H1 (cell line): ENCODE results near the gene GSTA2. TPM values are rescaled to one million over a fixed set of nuclear protein-coding genes. Genes with fewer than 3 reads are reported as not detected.

ENCODE experiments used
- CTCF ChIA-PET: fragments of 300-600 bp; sonication (Branson Sonifier 250); formaldehyde crosslinking; loops from one replicate; lab custom pipeline; 2021; ENCODE audit not compliant: partially characterized antibody; lab: Charles Lee
- POLR2A ChIA-PET: fragments of 300-600 bp; sonication (Branson Sonifier 250); formaldehyde crosslinking; loops from one replicate; lab custom pipeline; 2021; ENCODE audit warnings: inconsistent platforms; ENCODE audit not compliant: partially characterized antibody; lab: Charles Lee
- DNase-seq, 2 experiments: peaks; one replicate each; pipeline versions ENCODE4 v3.0.0 to v3.0.0-alpha.2; 2010 to 2022; ENCODE audit warnings: low spot score in 2 of 2, low read depth in 1 of 2, mixed read lengths in 1 of 2
- FAIRE-seq: peaks from 2 replicates; lab custom pipeline; 2011; peaks lifted over from hg19 to GRCh38; lab: Jason Lieb, UNC
- H2AFZ ChIP-seq: 2 replicates; pipeline ENCODE4 v1.8.1; 2012; ENCODE audit warnings: low read length, inconsistent platforms
- H2AK5ac ChIP-seq: 2 replicates; pipeline ENCODE4 v1.6.1; 2013; ENCODE audit warnings: low read depth, low read length
- H2BK120ac ChIP-seq: replicated peaks from 2 replicates; pipeline ENCODE3; 2013; ENCODE audit warnings: low read depth, low read length, inconsistent platforms
- H2BK12ac ChIP-seq: 2 replicates; pipeline ENCODE4 v1.6.1; 2013; ENCODE audit warnings: low read depth, low read length
- H2BK15ac ChIP-seq: 2 replicates; pipeline ENCODE4 v1.6.1; 2013; ENCODE audit warnings: low read length
- H2BK20ac ChIP-seq: 2 replicates; pipeline ENCODE4 v1.6.1; 2013; ENCODE audit warnings: low read length
- H2BK5ac ChIP-seq: 2 replicates; pipeline ENCODE4 v1.6.1; 2013; ENCODE audit warnings: low read depth, low read length
- H3K14ac ChIP-seq: 2 replicates; pipeline ENCODE4 v1.6.1; 2013; ENCODE audit warnings: inconsistent platforms; ENCODE audit not compliant: insufficient read length
- H3K18ac ChIP-seq: 2 replicates; pipeline ENCODE4 v1.6.1; 2013; ENCODE audit warnings: low read length; ENCODE audit errors: extremely low read depth
- H3K23ac ChIP-seq: 2 replicates; pipeline ENCODE4 v1.6.1; 2013; ENCODE audit warnings: inconsistent platforms; ENCODE audit not compliant: insufficient read length
- H3K23me2 ChIP-seq: 2 replicates; pipeline ENCODE4 v1.6.1; 2013; ENCODE audit warnings: low read depth, low read length
- H3K27ac ChIP-seq: 2 replicates; pipeline ENCODE4 v1.6.1; 2011; ENCODE audit warnings: low read depth, low read length, inconsistent platforms
- H3K27me3 ChIP-seq, 4 experiments: replicated peaks in 1 of 4; 1 replicate in 1 of 4; 2 replicates in 3 of 4; pipeline versions ENCODE4 v1.6.1 to v1.8.1; 2011 to 2013; ENCODE audit warnings: low read length in 3 of 4, mild to moderate bottlenecking in 3 of 4, inconsistent platforms in 2 of 4, mixed read lengths in 2 of 4, moderate library complexity in 1 of 4; ENCODE audit not compliant: control insufficient read depth in 3 of 4, insufficient read depth in 3 of 4; ENCODE audit errors: extremely low read depth in 1 of 4
- H3K36me3 ChIP-seq, 4 experiments: 2 replicates each; pipeline versions ENCODE4 v1.6.1 to v1.8.1; 2011 to 2013; ENCODE audit warnings: mild to moderate bottlenecking in 4 of 4, low read length in 3 of 4, moderate library complexity in 2 of 4, control low read depth in 1 of 4, inconsistent platforms in 1 of 4; ENCODE audit not compliant: insufficient read depth in 4 of 4, control insufficient read depth in 2 of 4
- H3K4ac ChIP-seq: replicated peaks from 2 replicates; pipeline ENCODE3; 2013; ENCODE audit warnings: low read length, low read depth, mixed read lengths, inconsistent platforms; ENCODE audit not compliant: insufficient read length
- H3K4me1 ChIP-seq, 4 experiments: replicated peaks in 1 of 4; 1 replicate in 1 of 4; 2 replicates in 3 of 4; pipeline versions ENCODE4 v1.6.1 to v1.8.1; 2011 to 2013; ENCODE audit warnings: low read length in 3 of 4, inconsistent platforms in 2 of 4, mixed read lengths in 1 of 4; ENCODE audit not compliant: insufficient read depth in 4 of 4, control insufficient read depth in 3 of 4
- H3K4me2 ChIP-seq, 2 experiments: 2 replicates each; pipeline versions ENCODE4 v1.6.1 to v1.8.1; 2011 to 2013; ENCODE audit warnings: low read depth in 2 of 2, low read length in 2 of 2, control low read depth in 1 of 2, inconsistent platforms in 1 of 2, mild to moderate bottlenecking in 1 of 2; ENCODE audit not compliant: insufficient read depth in 1 of 2
- H3K4me3 ChIP-seq, 4 experiments: fragments of 200-600, 300-600 bp in 1 of 4; sonication (generic), shearing (Covaris generic), sonication (Bioruptor Twin) in 1 of 4; 2 replicates each; pipeline versions ENCODE4 v1.5.1 to v1.8.1; 2011 to 2016; ENCODE audit warnings: low read length in 4 of 4, low read depth in 3 of 4, control low read depth in 2 of 4, inconsistent platforms in 2 of 4, mild to moderate bottlenecking in 2 of 4, mixed read lengths in 1 of 4, moderate library complexity in 1 of 4; ENCODE audit not compliant: insufficient read depth in 2 of 4; ENCODE audit errors: extremely low read depth in 1 of 4
- H3K56ac ChIP-seq: replicated peaks from 2 replicates; pipeline ENCODE3; 2013; ENCODE audit warnings: low read depth, mild to moderate bottlenecking, mixed read lengths, low read length, inconsistent platforms; ENCODE audit not compliant: insufficient read length
- H3K79me1 ChIP-seq: 2 replicates; pipeline ENCODE4 v1.6.1; 2013; ENCODE audit warnings: low read depth, low read length, control low read depth
- H3K79me2 ChIP-seq, 2 experiments: 2 replicates each; pipeline versions ENCODE4 v1.6.1 to v1.8.1; 2012 to 2013; ENCODE audit warnings: low read length in 2 of 2, mild to moderate bottlenecking in 2 of 2, inconsistent platforms in 1 of 2; ENCODE audit not compliant: insufficient read depth in 2 of 2, control insufficient read depth in 1 of 2
- H3K9ac ChIP-seq, 4 experiments: replicated peaks in 1 of 4; 1 replicate in 1 of 4; 2 replicates in 3 of 4; pipeline versions ENCODE4 v1.6.1 to v1.8.1; 2011 to 2013; ENCODE audit warnings: low read depth in 3 of 4, low read length in 3 of 4, control low read depth in 2 of 4, mild to moderate bottlenecking in 2 of 4, moderate library complexity in 2 of 4, inconsistent platforms in 1 of 4; ENCODE audit errors: extremely low read depth in 1 of 4
- H3K9me3 ChIP-seq, 2 experiments: 2 replicates each; pipeline versions ENCODE4 v1.6.1 to v1.8.1; 2012 to 2013; ENCODE audit warnings: mild to moderate bottlenecking in 2 of 2, moderate library complexity in 2 of 2, control low read depth in 1 of 2, inconsistent platforms in 1 of 2, low read depth in 1 of 2, low read length in 1 of 2, mixed read lengths in 1 of 2; ENCODE audit not compliant: insufficient read depth in 2 of 2
- H4K20me1 ChIP-seq, 2 experiments: replicated peaks in 1 of 2; 2 replicates each; pipeline versions ENCODE3 to v1.8.1; 2011 to 2013; ENCODE audit warnings: inconsistent platforms in 2 of 2, low read length in 2 of 2, mild to moderate bottlenecking in 1 of 2; ENCODE audit not compliant: insufficient read depth in 2 of 2, control insufficient read depth in 1 of 2
- H4K5ac ChIP-seq: 2 replicates; pipeline ENCODE4 v1.6.1; 2013; ENCODE audit warnings: low read length, low read depth, mixed read lengths, inconsistent platforms; ENCODE audit not compliant: insufficient read length
- H4K8ac ChIP-seq: 2 replicates; pipeline ENCODE4 v1.8.0; 2013; ENCODE audit warnings: mild to moderate bottlenecking, moderate library complexity, low read length, inconsistent platforms; ENCODE audit not compliant: insufficient read depth; ENCODE audit errors: extremely low read depth
- H4K91ac ChIP-seq: replicated peaks from 2 replicates; pipeline ENCODE3; 2013; ENCODE audit warnings: low read length, mixed read lengths, inconsistent platforms; ENCODE audit not compliant: insufficient read length
- EGR1 ChIP-seq: IDR thresholded peaks from 2 replicates; pipeline ENCODE4 v1.6.1; 2011; ENCODE audit warnings: low read depth, low read length, borderline replicate concordance
- FOSL1 ChIP-seq: IDR thresholded peaks from 2 replicates; pipeline ENCODE4 v1.6.1; 2011; ENCODE audit warnings: mild to moderate bottlenecking, low read depth, low read length, moderate library complexity; ENCODE audit not compliant: insufficient read depth
- GABPA ChIP-seq: IDR thresholded peaks from 2 replicates; pipeline ENCODE4 v1.6.1; 2011; ENCODE audit warnings: mild to moderate bottlenecking, low read length, moderate library complexity, borderline replicate concordance; ENCODE audit not compliant: insufficient read depth
- HDAC2 ChIP-seq, 2 experiments: fragments of 300-600 bp in 1 of 2; sonication (generic) in 1 of 2; IDR thresholded peaks; 2 replicates each; pipeline ENCODE4 v1.6.1; 2011 to 2012; ENCODE audit warnings: low read depth in 2 of 2, low read length in 2 of 2, mild to moderate bottlenecking in 2 of 2, moderate library complexity in 2 of 2, borderline replicate concordance in 1 of 2, inconsistent platforms in 1 of 2
- KDM4A ChIP-seq: IDR thresholded peaks from one replicate; pipeline ENCODE4 v1.7.1; 2012; ENCODE audit warnings: low read depth, mild to moderate bottlenecking, moderate library complexity, low read length, inconsistent platforms; ENCODE audit not compliant: severe bottlenecking
- POLR2A ChIP-seq, 2 experiments: IDR thresholded peaks; 1 replicate in 1 of 2; 2 replicates in 1 of 2; pipeline ENCODE4 v1.6.1; 2011; ENCODE audit warnings: low read depth in 2 of 2, low read length in 2 of 2, mild to moderate bottlenecking in 2 of 2; ENCODE audit errors: control extremely low read depth in 1 of 2
- POLR2AphosphoS5 ChIP-seq: IDR thresholded peaks from 2 replicates; pipeline ENCODE4 v1.6.1; 2011; ENCODE audit warnings: low read depth, low read length
- RAD21 ChIP-seq, 2 experiments: IDR thresholded peaks in 1 of 2; conservative IDR thresholded peaks in 1 of 2; 2 replicates each; pipeline ENCODE4 v1.6.1; 2011; ENCODE audit warnings: low read depth in 2 of 2, low read length in 2 of 2, improper control_type of control experiment in 1 of 2, inconsistent platforms in 1 of 2, mild to moderate bottlenecking in 1 of 2, moderate library complexity in 1 of 2
- SIRT6 ChIP-seq: IDR thresholded peaks from one replicate; pipeline ENCODE4 v1.7.1; 2012; ENCODE audit warnings: low read length, inconsistent platforms
- SIX5 ChIP-seq: IDR thresholded peaks from 2 replicates; pipeline ENCODE4 v1.6.1; 2011; ENCODE audit warnings: mild to moderate bottlenecking, low read depth, low read length
- SP2 ChIP-seq: IDR thresholded peaks from 2 replicates; pipeline ENCODE4 v1.6.1; 2012; ENCODE audit warnings: mild to moderate bottlenecking, low read length, inconsistent platforms
- WGBS, 2 experiments: shearing (Covaris generic) in 1 of 2; methylation state at CpG; one replicate each; pipeline versions ENCODE4 v1.1.6 to v1.1.7; 2013 to 2015; ENCODE audit warnings: low lambda C conversion rate in 2 of 2, mixed read lengths in 2 of 2, inconsistent platforms in 1 of 2, low coverage in 1 of 2, missing lambda C conversion rate in 1 of 2; ENCODE audit not compliant: insufficient replicate concordance in 2 of 2, insufficient coverage in 1 of 2, insufficient read length in 1 of 2; ENCODE audit errors: extremely low coverage in 1 of 2, missing lambda C conversion rate in 1 of 2; 5-methylcytosine and 5-hydroxymethylcytosine counted together
- polyA plus RNA-seq, 7 experiments: library from polyadenylated mRNA; depleted of rRNA in 3 of 7; stranded (reverse) in 5 of 7; unstranded in 2 of 7; fragments of >200 nt in 5 of 7; fragments of 200-250 nt in 2 of 7; gene quantifications; 1 replicate in 5 of 7; 2 replicates in 1 of 7; 4 replicates in 1 of 7; pipeline versions ENCODE4 v1.2.1 to v1.2.3, GENCODE V29; 2011 to 2013; ENCODE audit warnings: missing spikeins in 2 of 7, mixed read lengths in 2 of 7
- total RNA-seq: library from RNA; stranded (reverse); fragmentation: NEBNext Ultra II Directional; extraction: Animal tissue kit (Norgen Biotek cat#: 25700); gene quantifications from 2 replicates; pipeline ENCODE4 v1.2.1, GENCODE V29; 2021

Gene GSTA2
- total and polyA plus RNA-seq, 2 of the 8 experiments (the other 6 are each of a cell fraction or from before 2014, with no cell fraction given) = 0.05 TPM; not detected in 1

DNA sequence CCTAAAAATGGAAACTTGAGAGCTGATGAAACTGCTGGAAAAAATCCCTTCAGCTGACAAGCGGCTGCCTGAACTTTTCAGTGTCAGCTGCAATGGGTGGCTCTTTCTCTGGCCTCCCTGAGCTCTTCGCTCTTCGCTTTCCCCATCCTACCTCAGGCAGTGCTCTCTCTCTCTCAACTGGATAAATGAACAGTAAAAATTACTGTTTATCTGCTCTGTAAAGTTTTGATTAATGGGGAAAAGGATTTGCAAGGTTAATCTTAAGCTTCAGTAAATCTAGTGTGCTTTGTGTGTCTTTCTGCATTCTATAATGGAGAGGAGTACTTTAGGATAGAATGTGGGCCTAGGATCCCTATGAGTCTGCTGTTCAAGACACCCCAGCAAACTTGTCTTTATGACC is 57.3 kb downstream of the GSTA2 start:
- no peak overlapping the region for H4K8ac ChIP-seq
- no peak overlapping the region for H3K56ac ChIP-seq
- peaks cover 0 to 6% of the 10 kb centered on the region in 2 experiments; a peak in 2 of 4 replicates for H3K9me3 ChIP-seq
- H2BK5ac ChIP-seq = no peak overlapping the region
- ChIA-PET CTCF (interaction anchor here (0.6 to 1.5 kb wide), 4 partner anchors 9 to 275 kb away, joined by 3 to 9 read pairs (median 4); no protein-coding TSS in a partner anchor), POLR2A (no interaction called here)
- H3K4ac ChIP-seq = no peak overlapping the region
- no peak overlapping the region for H3K4me3 ChIP-seq
- no peaks in the 10 kb centered on the region for H3K79me2 ChIP-seq
- no peaks in the 10 kb centered on the region for H3K79me1 ChIP-seq
- TF ChIP-seq SIX5 (no peak), HDAC2 (IDR thresholded peaks at IDR 0.05; ENCODE audit: borderline replicate concordance in 1 of 2, low read depth in 2 of 2, low read length in 2 of 2) (no peak), GABPA (no peak), SIRT6 (no peak), POLR2AphosphoS5 (no peak), EGR1 (no peak), SP2 (no peak), KDM4A (no peak), RAD21 (IDR thresholded peaks at IDR 0.05 in 1 of 2, conservative IDR thresholded peaks at IDR 0.05 in 1 of 2; ENCODE audit: low read depth in 2 of 2, low read length in 2 of 2) (no peak), FOSL1 (no peak), POLR2A (IDR thresholded peaks at IDR 0.05; ENCODE audit: control extremely low read depth in 1 of 2, low read depth in 2 of 2, low read length in 2 of 2) (no peak)
- H2BK12ac ChIP-seq = no peak overlapping the region
- no peak overlapping the region for H3K9ac ChIP-seq
- no peak overlapping the region for H2AFZ ChIP-seq
- no peak overlapping the region for H2BK120ac ChIP-seq
- H3K23ac ChIP-seq = no peak overlapping the region
- no peaks in the 10 kb centered on the region for H3K4me1 ChIP-seq
- H2BK15ac ChIP-seq = no peak overlapping the region
- H3K36me3 ChIP-seq = no peaks in the 10 kb centered on the region
- H4K5ac ChIP-seq = no peak overlapping the region
- H3K27me3 ChIP-seq = no peaks in the 10 kb centered on the region
- no peaks in the 10 kb centered on the region for H3K23me2 ChIP-seq
- no peak overlapping the region for H4K91ac ChIP-seq
- no peak for DNase-seq
- no peak overlapping the region for H2AK5ac ChIP-seq
- H3K27ac ChIP-seq = no peak overlapping the region
- 84% methylated on average over 3 of the region's 3 CpGs; no CpG with 5 or more reads in 1 of the 2 experiments for WGBS, 2 experiments
- no peak for FAIRE-seq
- H2BK20ac ChIP-seq = no peak overlapping the region
- no peak overlapping the region for H3K18ac ChIP-seq
- H3K14ac ChIP-seq = no peak overlapping the region
- no peaks in the 10 kb centered on the region for H4K20me1 ChIP-seq
- H3K4me2 ChIP-seq = no peak overlapping the region
